Measurements from ENCODE around the gene MTMR3.

MTMR3 gene

DNA sequence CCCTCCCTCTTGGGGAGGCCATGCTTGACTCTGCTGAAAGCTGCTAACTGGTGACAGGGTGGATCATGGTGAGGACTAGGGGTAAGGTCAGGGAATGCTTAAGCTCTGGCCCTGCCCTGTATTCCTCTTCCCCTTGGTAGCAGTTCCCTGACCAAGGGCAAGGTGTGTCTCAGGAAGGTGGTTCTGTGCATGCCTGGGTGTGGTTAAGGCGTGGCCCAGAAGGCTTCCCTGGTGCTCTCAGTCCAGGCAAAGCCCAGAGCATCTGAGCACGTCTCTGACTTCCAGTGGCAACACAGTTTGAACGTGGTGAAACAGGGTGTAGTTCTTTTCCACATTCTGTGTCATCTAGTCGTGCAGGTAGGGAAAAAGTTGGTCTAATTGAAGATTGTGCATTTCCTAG is 144.2 kb downstream of the MTMR3 start:
- no peak for DNase-seq (ENCODE audit: low read depth in 2 of 2)

DNA sequence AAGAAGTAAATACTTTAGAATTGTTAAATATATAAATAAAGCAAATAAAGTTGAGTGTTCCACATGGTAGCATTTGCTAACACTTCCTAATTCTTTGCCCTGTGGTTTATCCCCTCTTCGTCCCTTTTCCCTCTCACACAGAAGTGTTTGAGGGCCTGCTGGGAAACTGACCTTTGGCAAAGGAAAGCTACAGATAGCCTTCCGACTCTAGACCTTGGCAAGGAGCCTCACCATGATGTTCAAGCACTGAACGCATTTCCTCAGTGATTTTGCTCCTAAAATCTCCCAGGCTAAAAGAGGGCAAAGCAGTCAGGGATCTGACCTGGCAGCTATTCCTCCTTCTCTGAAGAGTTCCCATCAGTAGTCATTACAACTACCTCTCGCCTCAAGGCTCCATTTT is 144.8 kb downstream of the MTMR3 start:
- no peak for DNase-seq (ENCODE audit: low read depth in 2 of 2)

DNA sequence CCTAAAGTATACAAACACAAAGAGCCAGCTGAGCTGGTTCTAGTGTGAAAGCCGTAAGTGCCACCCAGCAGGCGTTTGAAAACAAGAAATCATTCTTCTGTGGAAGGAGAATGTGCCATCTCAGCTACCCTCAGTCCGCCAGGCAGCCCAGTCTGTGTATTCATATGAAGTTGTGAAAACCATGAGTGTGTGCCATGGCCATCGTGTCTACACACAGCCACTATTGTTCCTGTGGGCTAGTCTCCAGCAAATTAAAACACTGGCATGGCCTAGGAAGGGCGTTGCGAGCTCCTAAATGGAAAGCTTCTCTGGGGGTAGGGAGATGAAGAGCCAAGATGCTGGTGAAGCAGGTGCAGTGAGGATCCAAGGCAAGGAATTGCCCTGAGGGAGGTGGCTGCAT is 145.8 kb downstream of the MTMR3 start:
- DNase-seq (ENCODE audit: low read depth in 2 of 2) = no peak

DNA sequence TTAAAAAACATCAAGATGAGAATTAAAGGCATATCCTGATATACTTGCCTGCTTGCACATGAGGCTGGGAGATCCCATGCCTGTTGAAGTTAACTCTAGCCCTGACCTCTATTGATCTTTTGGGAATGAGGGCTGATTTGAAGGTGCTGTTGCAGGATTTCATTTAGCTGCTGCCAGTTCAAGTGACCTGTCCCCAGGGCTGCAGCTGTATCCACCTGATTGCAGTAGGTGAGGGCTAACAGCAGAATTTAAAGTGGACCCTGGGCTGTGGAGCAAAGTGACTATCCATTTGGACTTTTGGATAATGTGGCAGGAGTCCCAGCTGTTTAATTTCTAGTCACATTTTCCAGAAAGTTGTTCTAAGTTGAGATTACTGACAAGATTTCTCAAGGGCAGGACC is 146.5 kb downstream of the MTMR3 start:
- DNase-seq (ENCODE audit: low read depth in 2 of 2) = no peak

DNA sequence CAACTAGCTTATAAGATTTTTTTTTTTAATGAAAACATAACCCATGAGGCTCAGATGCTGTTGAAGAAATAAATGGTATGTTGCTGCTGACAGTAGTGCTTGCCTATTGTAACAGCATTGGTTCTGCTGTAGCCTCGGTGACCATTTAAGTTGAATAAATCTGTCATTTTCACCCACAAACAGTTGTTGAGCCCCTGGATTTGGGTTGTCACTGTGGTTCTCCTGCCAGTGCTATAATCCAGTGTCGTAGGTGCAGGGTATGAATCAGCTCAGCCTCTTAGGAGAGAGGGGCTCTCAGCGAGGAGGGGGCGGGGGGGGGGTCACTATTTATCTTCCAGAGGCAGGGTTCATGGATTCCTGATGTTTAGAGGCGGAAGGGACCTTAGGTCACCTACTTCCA is 147.4 kb downstream of the MTMR3 start:
- DNase-seq (ENCODE audit: low read depth in 2 of 2) = no peak

DNA sequence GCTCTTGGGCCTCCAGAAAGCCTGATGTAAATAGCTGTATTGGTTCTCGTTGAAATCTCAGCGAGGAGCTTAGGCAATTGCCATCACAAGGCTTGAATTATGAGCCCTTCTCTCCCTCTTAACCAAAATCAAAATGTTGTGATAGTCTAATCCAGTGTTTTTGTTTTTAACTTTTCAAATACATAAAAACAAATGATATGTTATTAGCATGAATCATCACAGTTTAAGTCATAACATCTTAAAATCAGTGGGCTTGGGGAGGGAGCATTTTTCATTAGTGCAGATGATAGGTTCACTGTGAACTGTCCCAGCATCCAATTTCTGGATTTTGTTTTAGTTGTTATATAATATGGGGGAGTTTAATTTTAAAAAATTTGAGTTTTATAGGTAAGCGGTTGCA is 148.4 kb downstream of the MTMR3 start:
- DNase-seq (ENCODE audit: low read depth in 2 of 2) = no peak

DNA sequence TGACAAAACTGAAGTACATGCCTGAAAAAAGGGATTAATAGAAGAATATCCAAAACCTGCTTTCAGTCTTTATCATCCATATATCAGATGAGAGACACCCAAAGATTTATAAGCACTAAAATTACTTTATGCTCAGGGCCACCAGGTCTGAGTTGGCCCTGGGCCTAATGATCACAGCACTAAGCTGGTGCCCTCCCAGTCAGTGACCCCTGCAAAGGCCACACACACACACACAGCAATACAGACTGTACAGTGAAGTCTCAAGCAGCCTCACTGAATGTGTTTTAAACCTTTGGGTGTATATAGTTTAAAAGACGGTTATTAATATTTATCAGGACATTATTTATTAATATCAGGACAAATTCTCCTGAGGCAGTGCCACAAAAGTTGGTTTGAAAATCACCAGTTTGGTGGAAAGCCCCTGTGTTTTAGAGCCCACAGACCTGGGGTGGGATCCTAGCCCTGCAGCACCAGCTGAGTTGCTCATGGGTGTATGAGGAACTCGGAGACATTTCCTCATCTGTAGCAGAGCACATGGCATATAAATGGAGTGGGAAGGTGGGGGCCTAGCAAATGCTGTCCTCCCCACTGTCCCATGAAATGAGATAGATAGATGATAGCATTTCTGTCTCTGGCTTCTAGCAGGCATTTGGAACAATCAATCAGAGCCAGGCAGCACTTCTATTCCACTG is 148.9 kb downstream of the MTMR3 start:
- no peak for DNase-seq (ENCODE audit: low read depth in 2 of 2)

DNA sequence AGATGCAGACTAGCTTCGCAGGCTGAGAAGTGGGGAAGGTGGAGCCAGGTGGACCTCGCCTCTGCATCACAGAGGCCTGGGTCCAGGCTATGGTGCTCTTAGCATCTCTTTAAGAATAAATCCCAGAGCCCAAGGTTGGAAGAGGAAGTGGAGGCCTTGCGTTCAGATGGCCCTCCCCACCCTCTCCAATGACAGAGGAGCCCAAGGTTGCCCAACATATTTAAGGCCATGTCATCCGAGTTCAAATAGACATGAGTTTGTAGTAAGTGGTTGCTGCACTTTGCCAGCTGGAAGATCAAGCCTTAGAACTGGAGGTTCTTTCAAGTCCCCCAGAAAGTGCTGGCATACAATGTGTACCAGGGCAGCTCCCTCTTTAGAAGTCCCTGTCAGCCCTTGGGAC is 150.2 kb downstream of the MTMR3 start:
- DNase-seq (ENCODE audit: low read depth in 2 of 2) = no peak

DNA sequence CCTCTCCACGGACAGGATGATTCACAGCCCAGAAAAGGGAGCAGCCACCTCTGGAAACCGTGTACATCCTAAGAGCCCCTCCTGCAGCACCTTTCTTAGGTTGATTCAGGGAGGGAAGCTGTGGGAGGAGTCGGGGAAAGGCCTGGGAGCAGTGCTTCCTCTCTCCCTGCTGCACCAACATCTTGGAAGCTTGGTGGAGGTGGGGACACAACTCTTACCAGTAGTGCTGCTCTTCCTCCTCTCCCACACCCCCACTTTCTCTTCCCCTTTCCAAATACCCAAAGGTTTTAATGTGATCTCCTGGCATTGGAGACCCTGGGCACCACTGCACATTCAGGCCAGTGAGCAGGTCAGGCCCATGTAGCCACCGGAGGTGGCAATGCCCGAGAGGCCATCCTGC is 150.9 kb downstream of the MTMR3 start:
- DNase-seq (ENCODE audit: low read depth in 2 of 2) = no peak

DNA sequence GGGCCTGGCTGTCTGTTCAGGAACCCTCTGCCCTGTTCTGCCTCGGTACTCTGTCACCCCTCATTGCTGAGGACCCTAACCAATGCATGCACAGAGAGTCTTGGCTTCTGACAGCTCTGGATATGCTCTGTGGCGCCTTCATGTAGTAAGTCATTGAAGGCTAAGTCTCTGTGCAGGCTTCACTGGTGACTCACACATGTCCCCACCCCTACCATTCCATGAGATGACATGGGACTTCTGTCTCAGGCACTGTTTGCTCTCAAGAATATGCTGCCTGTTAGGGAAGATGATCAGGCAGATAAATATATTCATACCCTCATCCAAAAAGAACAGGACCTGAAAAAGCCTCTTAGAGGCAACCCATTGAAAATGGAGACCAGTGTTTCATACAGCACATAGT is 153.7 kb downstream of the MTMR3 start:
- DNase-seq (ENCODE audit: low read depth in 2 of 2) = no peak

DNA sequence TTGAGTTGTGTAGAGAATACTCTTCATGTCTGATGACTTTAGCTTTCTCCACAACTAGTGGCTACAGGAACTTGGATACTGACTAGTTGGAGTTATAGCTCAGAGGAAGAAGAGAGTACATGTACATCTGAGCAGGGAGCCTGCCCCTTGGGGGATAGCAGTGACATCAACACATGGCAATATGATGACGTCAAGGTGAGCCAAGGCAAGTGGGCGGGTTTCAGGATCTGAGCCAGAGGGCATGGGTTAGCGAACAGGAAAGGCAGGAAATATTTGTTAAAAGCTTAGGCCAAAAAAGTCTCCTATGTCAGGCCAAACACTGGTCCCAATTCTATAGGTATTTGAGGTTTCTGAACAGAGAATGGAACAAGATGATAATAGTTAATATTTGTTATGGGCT is 155.2 kb downstream of the MTMR3 start:
- no peak for DNase-seq (ENCODE audit: low read depth in 2 of 2)

DNA sequence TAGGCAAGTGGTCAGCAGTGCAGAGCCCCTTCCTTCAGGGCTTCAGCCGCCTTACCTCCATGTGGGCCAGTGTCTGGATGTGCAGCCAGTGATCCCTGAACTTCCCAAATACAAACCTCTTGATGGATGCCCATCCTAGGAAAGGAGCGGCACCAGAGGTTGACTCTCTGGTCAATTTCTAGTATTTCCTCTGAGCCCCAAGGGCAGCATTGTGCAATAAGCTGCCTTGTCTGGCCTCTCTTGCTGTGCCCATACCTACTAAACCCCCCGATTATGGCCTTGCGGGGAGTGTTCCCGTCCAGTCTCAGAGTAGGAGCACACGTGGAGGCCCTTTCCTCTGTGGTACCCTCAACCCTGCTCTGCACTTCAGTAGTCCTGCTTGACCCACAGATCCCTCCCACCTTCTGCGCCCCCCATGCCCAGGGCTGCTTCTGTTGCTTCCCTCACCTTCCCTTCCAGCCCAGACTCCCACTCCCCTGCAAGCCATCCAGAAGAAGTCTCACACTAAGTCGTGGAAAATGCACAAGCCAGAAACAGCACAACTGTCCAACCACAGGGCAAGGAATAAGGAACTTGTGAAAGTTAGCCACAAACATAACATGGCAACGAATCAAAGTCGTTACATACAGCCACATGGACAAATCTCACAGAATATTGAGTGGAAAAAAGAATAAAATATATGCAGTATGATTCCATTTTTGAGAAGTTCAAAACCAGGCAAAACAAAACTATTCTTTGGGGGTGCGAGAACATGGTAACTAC is 157.7 kb downstream of the MTMR3 start:
- no peak for DNase-seq (ENCODE audit: low read depth in 2 of 2)

DNA sequence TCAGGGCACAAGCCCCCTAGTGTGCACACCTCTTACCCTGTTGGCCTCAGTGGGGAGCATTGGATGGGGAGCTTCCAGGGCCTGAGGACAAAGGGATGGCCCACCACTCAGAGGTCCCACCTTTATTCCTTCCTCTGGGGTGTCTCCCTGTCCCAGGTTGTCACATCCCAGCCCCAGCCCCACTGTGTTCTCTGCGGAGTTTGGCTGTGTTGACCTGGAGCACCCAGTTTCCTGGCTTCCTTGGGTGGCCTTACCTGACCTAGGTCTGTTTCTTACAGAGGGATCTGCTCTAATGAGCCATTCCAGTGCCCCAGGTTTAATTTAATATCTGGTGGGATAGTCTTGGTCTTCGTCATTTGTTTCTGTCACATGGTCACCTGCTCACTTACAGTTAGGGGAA is 158.5 kb downstream of the MTMR3 start:
- no peak for DNase-seq (ENCODE audit: low read depth in 2 of 2)

DNA sequence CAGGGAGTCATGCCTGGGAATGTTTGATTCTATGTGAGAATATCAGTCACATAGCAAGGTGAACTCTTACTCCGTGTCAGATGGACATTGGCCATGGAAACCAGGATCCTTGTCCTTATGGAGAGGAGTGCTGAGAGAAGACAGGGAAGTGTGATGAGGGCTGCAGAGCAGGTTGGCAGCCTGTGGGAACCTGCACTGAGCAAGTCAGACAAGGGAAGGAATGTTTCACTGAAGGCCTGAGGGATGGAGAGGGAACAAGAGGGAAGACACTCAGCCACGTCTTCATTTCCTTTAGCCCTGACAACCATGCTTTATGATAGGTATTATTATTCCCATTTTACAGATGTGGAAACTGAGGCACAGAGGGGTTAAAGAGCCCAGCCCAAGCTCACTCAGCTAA is 158.9 kb downstream of the MTMR3 start:
- DNase-seq (ENCODE audit: low read depth in 2 of 2) = no peak

DNA sequence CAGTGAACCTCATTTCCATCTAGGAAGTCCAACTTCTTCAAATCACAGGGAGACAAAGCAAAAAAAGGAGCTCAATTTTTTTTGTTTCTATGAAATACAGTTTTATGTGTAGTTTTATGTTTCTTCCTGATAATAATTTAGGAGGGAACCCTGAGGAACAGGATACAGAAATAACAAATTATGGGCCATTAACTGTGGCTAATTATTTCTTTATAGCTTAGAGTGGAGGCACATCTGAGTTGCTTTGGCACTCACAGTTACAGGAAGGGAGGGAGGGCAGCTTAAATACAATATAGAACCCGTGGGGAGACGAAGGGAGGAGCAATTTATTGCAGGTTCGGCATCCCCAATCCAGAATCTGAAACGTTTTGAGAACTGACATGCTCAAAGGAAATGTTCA is 160.2 kb downstream of the MTMR3 start:
- DNase-seq (ENCODE audit: low read depth in 2 of 2) = no peak

DNA sequence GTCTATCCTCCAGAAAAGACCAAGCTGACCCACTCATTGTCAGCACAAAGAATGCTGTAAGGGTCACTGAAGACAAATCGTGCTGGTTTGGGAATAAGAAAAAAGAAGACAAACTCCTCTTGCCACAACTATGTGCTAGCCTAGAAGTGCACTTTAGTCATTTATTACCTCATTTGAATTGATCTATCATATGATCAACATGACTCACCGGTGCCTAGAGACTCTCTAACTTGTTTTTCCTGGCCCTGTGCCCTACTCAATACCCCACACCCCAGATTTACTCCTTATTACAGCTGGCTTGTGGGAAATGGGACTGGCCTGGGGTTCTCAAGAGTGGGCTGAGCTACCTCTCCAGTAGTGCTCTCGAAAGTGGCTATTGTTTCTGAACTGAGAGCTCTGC is 161.4 kb downstream of the MTMR3 start:
- DNase-seq (ENCODE audit: low read depth in 2 of 2) = no peak

DNA sequence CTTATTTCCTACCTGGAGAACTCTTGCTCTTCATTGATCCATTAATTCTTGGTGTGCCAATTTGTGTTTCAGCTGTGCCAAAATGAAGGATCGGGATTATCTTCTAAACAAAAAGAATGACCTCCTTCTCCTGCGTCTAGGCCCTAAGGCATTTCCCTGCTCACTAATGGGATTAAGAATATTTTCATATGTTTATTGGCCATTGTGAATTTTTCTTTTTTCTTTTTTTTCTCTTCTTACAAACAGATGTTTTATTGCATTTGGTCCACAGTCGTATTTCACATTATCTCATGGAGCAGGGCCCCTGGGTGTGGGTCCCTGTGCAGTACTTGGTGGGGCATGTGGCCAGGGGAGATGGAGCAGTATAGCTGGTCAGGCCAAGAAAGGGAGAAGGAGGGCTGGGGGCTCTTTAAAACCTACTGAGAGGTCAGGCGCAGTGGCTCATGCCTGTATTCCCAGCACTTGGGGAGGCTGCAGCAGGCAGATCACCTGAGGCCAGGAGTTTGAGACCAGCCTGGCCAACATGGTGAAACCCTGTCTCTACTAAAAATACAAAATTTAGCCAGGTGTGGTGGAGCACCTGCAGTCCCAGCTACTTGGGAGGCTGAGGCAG is 162.0 kb downstream of the MTMR3 start:
- no peak for DNase-seq (ENCODE audit: low read depth in 2 of 2)

DNA sequence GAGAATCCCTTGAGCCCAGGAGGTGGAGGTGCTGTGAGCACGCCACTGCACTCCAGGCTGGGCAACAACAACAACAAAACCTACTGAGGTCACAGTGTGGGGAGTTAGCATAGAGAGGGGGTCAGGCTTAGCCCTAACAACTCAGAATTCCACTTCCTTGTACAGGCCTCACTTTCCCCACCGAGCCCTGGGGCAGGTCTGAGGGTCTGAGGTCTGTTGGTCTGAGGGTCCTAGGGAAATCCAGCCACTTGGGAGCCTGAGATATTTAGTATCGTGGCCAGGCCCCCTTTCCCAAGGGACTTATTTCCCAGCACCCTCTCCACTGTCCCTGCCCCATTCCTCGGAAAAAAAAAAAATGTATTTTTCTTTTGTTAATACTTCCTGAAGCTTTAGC is 162.5 kb downstream of the MTMR3 start:
- no peak for DNase-seq (ENCODE audit: low read depth in 2 of 2)

DNA sequence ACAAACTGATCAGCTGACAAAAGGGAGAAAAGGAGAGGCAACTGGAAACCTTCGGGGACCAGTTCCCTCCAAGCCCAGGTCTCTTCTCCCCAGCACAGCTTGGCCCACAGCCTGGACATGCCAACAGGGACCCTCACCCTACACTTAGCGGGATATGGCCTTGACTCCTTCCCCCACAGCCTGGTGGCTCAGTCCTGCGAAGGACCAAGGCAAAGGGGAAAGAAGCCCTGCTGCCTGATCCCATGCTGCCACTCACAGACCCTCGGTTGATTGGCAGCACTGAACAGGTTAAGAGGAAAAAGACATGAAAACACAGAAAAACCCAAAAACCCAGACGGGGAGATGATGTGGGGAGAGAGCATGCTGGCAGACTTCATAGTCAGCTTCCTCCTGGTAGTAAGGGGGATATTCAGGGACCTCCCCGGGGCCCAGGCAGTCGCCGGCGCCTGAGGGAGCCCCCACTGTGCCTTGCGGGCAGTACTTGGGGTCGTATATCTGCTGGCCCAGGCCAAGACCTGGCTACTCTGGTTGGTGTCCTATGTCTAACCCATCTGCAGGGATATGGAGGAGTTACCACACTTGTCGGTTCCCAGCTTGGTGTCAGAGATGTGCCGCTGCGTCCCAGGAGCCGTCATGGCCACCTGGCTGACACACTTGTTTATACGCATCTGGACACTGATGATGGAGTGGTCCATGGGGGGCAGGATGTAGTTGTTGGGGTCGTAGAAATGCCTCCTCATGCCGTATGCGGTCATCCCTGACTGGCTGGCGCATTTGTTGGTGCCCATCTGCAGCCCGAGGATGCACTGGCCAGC is 163.1 kb downstream of the MTMR3 start:
- no peak for DNase-seq (ENCODE audit: low read depth in 2 of 2)

DNA sequence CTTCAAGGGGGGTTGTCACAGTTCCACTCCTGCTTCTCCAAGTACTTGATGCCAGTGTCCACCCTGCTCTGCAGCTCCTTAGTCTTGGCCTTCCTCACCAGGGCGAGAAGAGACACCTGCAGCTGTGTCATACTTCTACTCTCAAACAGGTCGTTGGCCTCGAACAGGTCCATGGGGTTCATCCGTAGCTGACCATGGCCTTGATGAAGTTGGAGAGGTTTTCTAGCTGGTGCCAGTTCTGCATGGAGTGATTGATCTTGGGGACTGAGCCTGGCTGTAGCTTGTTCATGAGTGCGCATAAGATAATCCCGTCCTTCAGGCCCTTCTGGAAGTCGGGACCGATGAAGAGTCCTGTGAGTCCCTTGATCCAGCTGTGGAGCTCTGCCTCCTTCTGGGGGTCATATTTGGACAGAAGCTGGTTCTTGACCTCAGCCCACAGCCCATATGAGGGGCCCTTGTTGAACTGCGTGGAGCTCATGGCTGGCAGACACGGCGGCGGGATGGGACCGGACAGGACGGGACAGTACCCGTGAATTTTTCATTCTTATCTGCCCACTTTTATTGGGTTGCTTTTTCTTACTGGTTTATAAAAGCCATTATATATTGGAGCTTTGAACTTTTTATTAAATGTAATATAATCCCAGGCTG is 163.9 kb downstream of the MTMR3 start:
- no peak for DNase-seq (ENCODE audit: low read depth in 2 of 2)

DNA sequence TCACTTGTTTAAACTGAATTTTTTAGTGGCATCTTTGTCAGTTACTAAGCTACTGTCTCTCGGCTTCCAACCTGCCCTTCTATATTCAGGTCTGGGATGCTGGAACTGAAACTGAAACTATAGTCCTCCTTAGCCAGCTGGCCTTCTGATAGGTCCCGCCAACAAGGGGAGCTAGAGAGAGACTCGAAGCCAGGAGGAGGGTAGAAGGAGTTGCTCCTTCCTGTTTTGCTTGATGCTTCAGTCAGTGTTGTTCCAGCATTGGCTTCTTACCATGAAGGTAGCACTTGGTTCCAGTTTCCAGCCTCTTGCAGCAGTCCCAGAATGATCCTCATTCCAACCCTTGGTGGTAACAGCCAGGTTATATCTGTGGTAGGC is 164.4 kb downstream of the MTMR3 start:
- no peak for DNase-seq (ENCODE audit: low read depth in 2 of 2)

DNA sequence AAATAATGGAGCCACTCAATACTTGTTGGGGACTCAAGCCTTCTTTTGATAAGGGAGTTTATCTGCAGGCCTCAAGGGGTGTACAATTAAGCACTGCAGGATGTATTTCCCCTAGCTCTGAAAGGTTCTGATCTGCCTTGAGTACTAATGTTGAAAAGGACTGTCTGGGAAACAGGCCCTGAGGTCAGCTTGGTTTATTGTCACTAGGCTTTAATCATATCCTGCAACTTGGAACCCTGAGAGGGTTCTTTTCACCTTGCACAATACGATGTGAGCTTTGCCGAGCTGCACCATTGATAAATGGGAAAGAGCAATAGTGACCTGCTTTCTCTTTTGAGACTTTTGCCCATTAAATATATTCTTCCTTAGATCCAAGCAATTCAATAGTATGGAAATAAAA is 165.7 kb downstream of the MTMR3 start:
- no peak for DNase-seq (ENCODE audit: low read depth in 2 of 2)

Measured in stimulated activated CD4-positive, alpha-beta T cell treated with anti-CD3 and anti-CD28 coated beads, Interleukin-12 subunit alpha, Interleukin-12 subunit beta, amount 100 ng/mL, for 24 hours (primary cell).